Activated CD8-positive, alpha-beta memory T cell treated with anti-CD3 and anti-CD28 coated beads for 1 hour (primary cell): ENCODE results near the gene FTH1.
"Not testable (repeated sequence)": the region's sequence is repeated elsewhere in the genome, so short reads cannot be mapped to it uniquely, and the experiment has no call there.

Experiments
- DNase-seq, 2 donors: peaks; one replicate each; pipeline ENCODE4 v3.0.0-alpha.2; 2020; ENCODE audit warnings: low read depth in 1 of 2; ENCODE audit errors: extremely low read depth in 1 of 2

Gene FTH1

GRCh38 chr11:61964058-61964665 lies 3.3 kb downstream of the FTH1 start:
- DNase-seq = no peak

GRCh38 chr11:61963282-61964057 lies 4.0 kb downstream of the FTH1 start:
- DNase-seq = no peak

GRCh38 chr11:61963016-61963281 lies 4.5 kb downstream of the FTH1 start:
- no peak for DNase-seq

GRCh38 chr11:61962213-61963015 lies 5.0 kb downstream of the FTH1 start:
- DNase-seq = no peak

- DNase-seq = no peak
Observed at GRCh38 chr11:61961570-61962212, 5.7 kb downstream of the FTH1 start.

- DNase-seq = no peak
Observed at GRCh38 chr11:61960532-61960931, 6.9 kb downstream of the FTH1 start.

GRCh38 chr11:61959678-61960077 lies 7.8 kb downstream of the FTH1 start:
- DNase-seq = no peak

- DNase-seq = no peak
Observed at GRCh38 chr11:61959114-61959513, 8.3 kb downstream of the FTH1 start.

GRCh38 chr11:61958590-61958989 lies 8.8 kb downstream of the FTH1 start:
- DNase-seq = no peak

GRCh38 chr11:61957021-61957770 lies 10.2 kb downstream of the FTH1 start:
- DNase-seq = no peak

- DNase-seq = no peak
Observed at GRCh38 chr11:61956191-61957020, 11.0 kb downstream of the FTH1 start.

GRCh38 chr11:61955422-61956135 lies 11.9 kb downstream of the FTH1 start:
- DNase-seq = no peak

GRCh38 chr11:61954851-61955421 lies 12.5 kb downstream of the FTH1 start:
- DNase-seq = no peak

- DNase-seq = no peak
Observed at GRCh38 chr11:61954106-61954850, 13.2 kb downstream of the FTH1 start.

GRCh38 chr11:61953632-61954031 lies 13.8 kb downstream of the FTH1 start:
- DNase-seq = not testable (repeated sequence)

GRCh38 chr11:61952882-61953281 lies 14.6 kb downstream of the FTH1 start:
- DNase-seq = no peak

- DNase-seq = no peak
Observed at GRCh38 chr11:61951484-61952135, 15.8 kb downstream of the FTH1 start.

GRCh38 chr11:61950035-61950547 lies 17.3 kb downstream of the FTH1 start, which contains the start of gene BEST1:
Gene BEST1, plus strand, starts transcription at chr11:61950351. Its CDS starts 1,456 bp downstream, at chr11:61951807.
- no peak for DNase-seq
